Fibroblast of lung (primary cell): Measurements from ENCODE around the gene HEATR9. TPM values are rescaled to one million over a fixed set of nuclear protein-coding genes. Genes with fewer than 3 reads are reported as not detected.

Experiments
- DNase-seq, 2 donors: peaks; one replicate each; pipeline versions ENCODE4 v3.0.0 to v3.0.0-alpha.2; 2010; ENCODE audit warnings: low read depth in 2 of 2
- H2AFZ ChIP-seq: 2 replicates; pipeline ENCODE4 v1.5.1; 2012; ENCODE audit warnings: low read length, control low read depth, inconsistent platforms
- H3K27ac ChIP-seq: 2 replicates; pipeline ENCODE4 v1.5.1; 2011; ENCODE audit warnings: low read length, control low read depth; ENCODE audit not compliant: insufficient read depth
- H3K27me3 ChIP-seq: 2 replicates; pipeline ENCODE4 v1.5.1; 2011; ENCODE audit warnings: mild to moderate bottlenecking, low read length; ENCODE audit not compliant: control insufficient read depth, insufficient read depth
- H3K36me3 ChIP-seq: 2 replicates; pipeline ENCODE4 v1.5.1; 2011; ENCODE audit warnings: low read length; ENCODE audit not compliant: control insufficient read depth, insufficient read depth
- H3K4me1 ChIP-seq: 2 replicates; pipeline ENCODE4 v1.5.1; 2011; ENCODE audit warnings: low read length; ENCODE audit not compliant: control insufficient read depth, insufficient read depth; ENCODE audit errors: extremely low read depth
- H3K4me2 ChIP-seq: 2 replicates; pipeline ENCODE4 v1.5.1; 2011; ENCODE audit warnings: low read length, control low read depth; ENCODE audit not compliant: insufficient read depth; ENCODE audit errors: extremely low read depth
- H3K4me3 ChIP-seq, 4 experiments: fragments of 200-600 bp in 1 of 4; sonication (generic) in 1 of 4; replicated peaks in 1 of 4; 2 replicates each; pipeline ENCODE4 v1.5.1; 2011 to 2016; ENCODE audit warnings: low read length in 4 of 4, low read depth in 3 of 4, mild to moderate bottlenecking in 3 of 4, control low read depth in 2 of 4, inconsistent platforms in 1 of 4, mixed read lengths in 1 of 4; ENCODE audit not compliant: insufficient read depth in 1 of 4; ENCODE audit errors: control extremely low read depth in 1 of 4
- H3K79me2 ChIP-seq: 2 replicates; pipeline ENCODE4 v1.5.1; 2012; ENCODE audit warnings: mild to moderate bottlenecking, low read length, inconsistent platforms; ENCODE audit not compliant: control insufficient read depth, insufficient read depth
- H3K9ac ChIP-seq: 2 replicates; pipeline ENCODE4 v1.5.1; 2011; ENCODE audit warnings: mild to moderate bottlenecking, low read length, control low read depth; ENCODE audit not compliant: insufficient read depth
- H3K9me3 ChIP-seq: 2 replicates; pipeline ENCODE4 v1.5.1; 2012; ENCODE audit warnings: low read depth, low read length; ENCODE audit not compliant: control insufficient read depth, insufficient read depth
- H4K20me1 ChIP-seq: 2 replicates; pipeline ENCODE4 v1.5.1; 2011; ENCODE audit warnings: low read length; ENCODE audit not compliant: control insufficient read depth, insufficient read depth; ENCODE audit errors: extremely low read depth
- CTCF ChIP-seq, 2 donors: IDR thresholded peaks in 1 of 2; conservative IDR thresholded peaks in 1 of 2; 1 replicate in 1 of 2; 2 replicates in 1 of 2; pipeline ENCODE4 v1.5.1; 2011 to 2012; ENCODE audit warnings: low read length in 2 of 2, control low read depth in 1 of 2, inconsistent platforms in 1 of 2, low read depth in 1 of 2, mild to moderate bottlenecking in 1 of 2
- EZH2 ChIP-seq: IDR thresholded peaks from 2 replicates; pipeline ENCODE4 v1.5.1; 2012; ENCODE audit warnings: low read length, control low read depth, mild to moderate bottlenecking; ENCODE audit errors: missing control alignments
- polyA plus RNA-seq, 2 donors: library from polyadenylated mRNA; depleted of rRNA in 1 of 2; stranded (reverse) in 1 of 2; unstranded in 1 of 2; fragments of >200 nt; gene quantifications; 2 replicates each; pipeline ENCODE4 v1.2.1, GENCODE V29; 2011 to 2012; ENCODE audit warnings: missing spikeins in 1 of 2
- total RNA-seq: library from RNA; depleted of rRNA; stranded (reverse); fragments of >200 nt; gene quantifications from 2 replicates; pipeline ENCODE4 v1.2.1, GENCODE V29; 2014

The HEATR9 gene
- total and polyA plus RNA-seq, 2 donors (not counting 1 experiment from before 2014, with no cell fraction given): not detected

GRCh38 chr17:35895636-35896587, 27.2 kb upstream of the HEATR9 start:
- no peaks in the 10 kb centered on the region for H3K4me1 ChIP-seq
- H4K20me1 ChIP-seq: no peaks in the 10 kb centered on the region
- no peaks in the 10 kb centered on the region for H3K36me3 ChIP-seq
- H2AFZ ChIP-seq: no peak overlapping the region
- no peak overlapping the region for H3K4me2 ChIP-seq
- no peak overlapping the region for H3K9ac ChIP-seq
- DNase-seq: peak; percentile 16 to 67
- no peak overlapping the region for H3K4me3 ChIP-seq
- no peaks in the 10 kb centered on the region for H3K79me2 ChIP-seq
- H3K9me3 ChIP-seq: no peaks in the 10 kb centered on the region
- TF ChIP-seq CTCF (conservative IDR thresholded peaks at IDR 0.05 in 1 of 2, IDR thresholded peaks at IDR 0.05 in 1 of 2; ENCODE audit: low read depth in 1 of 2, low read length in 2 of 2) (no peak), EZH2 (no peak)
- no peaks in the 10 kb centered on the region for H3K27me3 ChIP-seq
- no peak overlapping the region for H3K27ac ChIP-seq

GRCh38 chr17:35894206-35894605, 25.5 kb upstream of the HEATR9 start:
- Histone ChIP-seq H3K36me3 (no peaks in the 10 kb centered on the region), H3K9ac (no peak overlapping the region), H3K4me3 (no peak overlapping the region), H3K4me1 (no peaks in the 10 kb centered on the region), H4K20me1 (no peaks in the 10 kb centered on the region), H3K9me3 (no peaks in the 10 kb centered on the region), H3K27ac (no peak overlapping the region), H2AFZ (no peak overlapping the region), H3K4me2 (no peak overlapping the region), H3K27me3 (no peaks in the 10 kb centered on the region), H3K79me2 (no peaks in the 10 kb centered on the region)
- DNase-seq: no peak
- no peak for TF ChIP-seq EZH2
- TF ChIP-seq CTCF (conservative IDR thresholded peaks at IDR 0.05 in 1 of 2, IDR thresholded peaks at IDR 0.05 in 1 of 2; ENCODE audit: low read depth in 1 of 2, low read length in 2 of 2): no peak

DNA sequence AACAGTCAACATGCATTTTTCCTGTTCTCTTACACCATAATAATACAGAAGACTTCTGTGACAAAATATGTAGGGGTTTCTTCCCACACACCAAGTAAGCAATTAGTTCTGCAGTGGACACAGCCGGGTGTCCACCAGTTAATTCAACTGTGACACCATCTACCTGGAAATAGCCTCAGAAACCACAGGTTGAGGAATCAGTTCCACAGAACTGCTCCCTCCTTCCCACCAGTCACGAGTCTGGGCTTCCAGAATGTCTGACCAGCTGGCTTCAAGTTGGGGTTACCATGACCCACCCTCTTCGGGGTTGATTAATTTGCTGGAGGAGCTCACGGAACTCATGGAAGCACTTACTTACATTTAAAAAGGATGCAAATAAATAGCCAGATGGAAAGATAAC, 25.1 kb upstream of the HEATR9 start:
- H3K27ac ChIP-seq: no peak overlapping the region
- H2AFZ ChIP-seq: no peak overlapping the region
- DNase-seq: no peak
- no peak overlapping the region for H3K4me2 ChIP-seq
- TF ChIP-seq CTCF (conservative IDR thresholded peaks at IDR 0.05 in 1 of 2, IDR thresholded peaks at IDR 0.05 in 1 of 2; ENCODE audit: low read depth in 1 of 2, low read length in 2 of 2) (no peak), EZH2 (no peak)
- no peaks in the 10 kb centered on the region for H3K36me3 ChIP-seq
- H3K9ac ChIP-seq: no peak overlapping the region
- H3K4me3 ChIP-seq: no peak overlapping the region
- H3K4me1 ChIP-seq: no peaks in the 10 kb centered on the region
- no peaks in the 10 kb centered on the region for H3K79me2 ChIP-seq
- H3K27me3 ChIP-seq: no peaks in the 10 kb centered on the region
- no peaks in the 10 kb centered on the region for H4K20me1 ChIP-seq
- no peaks in the 10 kb centered on the region for H3K9me3 ChIP-seq
